OCI-LY3 (cell line): ENCODE results near the gene DDX1.
"Not testable (repeated sequence)": the region's sequence is repeated elsewhere in the genome, so short reads cannot be mapped to it uniquely, and the experiment has no call there.

Source experiments
- H2AFZ ChIP-seq: fragments of 200-600, 300-600 bp; shearing (Covaris generic); 2 replicates; pipeline ENCODE4 v1.6.0; 2014; ENCODE audit warnings: antibody characterized with exemption, low read depth, low read length
- H3K27ac ChIP-seq: fragments of 200-600, 300-600 bp; sonication (generic); 2 replicates; pipeline ENCODE4 v1.5.1; 2014; ENCODE audit warnings: mild to moderate bottlenecking, low read length, moderate library complexity, mixed read lengths
- H3K27me3 ChIP-seq: fragments of 200-600, 300-600 bp; sonication (generic); 2 replicates; pipeline ENCODE4 v1.6.1; 2014; ENCODE audit warnings: low read depth, low read length, mixed read lengths
- H3K36me3 ChIP-seq: fragments of 200-600, 300-600 bp; sonication (generic); replicated peaks from 2 replicates; pipeline ENCODE3; 2014; ENCODE audit warnings: low read depth, low read length, mixed read lengths
- H3K4me1 ChIP-seq: fragments of 300-600, 200-600 bp; sonication (generic); 2 replicates; pipeline ENCODE4 v1.6.1; 2014; ENCODE audit warnings: low read length, mixed read lengths
- H3K4me2 ChIP-seq: fragments of 200-600, 300-600 bp; sonication (generic); 2 replicates; pipeline ENCODE4 v1.6.1; 2014; ENCODE audit warnings: low read length, mixed read lengths
- H3K4me3 ChIP-seq: fragments of 300-600, 200-600 bp; sonication (generic); 2 replicates; pipeline ENCODE4 v1.5.1; 2014; ENCODE audit warnings: antibody characterized with exemption, mild to moderate bottlenecking, low read length, moderate library complexity
- H3K79me2 ChIP-seq: fragments of 300-600, 200-600 bp; shearing (Covaris generic); 2 replicates; pipeline ENCODE4 v1.6.1; 2014; ENCODE audit warnings: mild to moderate bottlenecking, low read length, mixed read lengths
- H3K9ac ChIP-seq: fragments of 300-600, 200-600 bp; shearing (Covaris generic); 2 replicates; pipeline ENCODE4 v1.6.0; 2014; ENCODE audit warnings: mild to moderate bottlenecking, low read length, moderate library complexity
- H3K9me3 ChIP-seq: fragments of 200-600, 300-600 bp; shearing (Covaris generic); 2 replicates; pipeline ENCODE4 v1.6.1; 2014; ENCODE audit warnings: low read length, mixed read lengths; ENCODE audit not compliant: insufficient read depth
- H4K20me1 ChIP-seq: fragments of 200-600, 300-600 bp; sonication (generic); 2 replicates; pipeline ENCODE4 v1.6.1; 2016; ENCODE audit warnings: low read length, mixed read lengths; ENCODE audit not compliant: insufficient read depth
- EZH2phosphoT487 ChIP-seq: fragments of 200-600 bp; shearing (Covaris generic); IDR thresholded peaks from 2 replicates; pipeline ENCODE4 v1.6.1; 2018; ENCODE audit warnings: antibody characterized with exemption, mixed run types, low read depth
- TF ChIP-seq, protein P1 (sequence below): fragments of 200-600, 300-600 bp; sonication (generic); IDR thresholded peaks from 2 replicates; pipeline ENCODE4 v1.5.1; 2014; ENCODE audit warnings: antibody characterized with exemption, low read length, low read depth

Gene DDX1

DNA sequence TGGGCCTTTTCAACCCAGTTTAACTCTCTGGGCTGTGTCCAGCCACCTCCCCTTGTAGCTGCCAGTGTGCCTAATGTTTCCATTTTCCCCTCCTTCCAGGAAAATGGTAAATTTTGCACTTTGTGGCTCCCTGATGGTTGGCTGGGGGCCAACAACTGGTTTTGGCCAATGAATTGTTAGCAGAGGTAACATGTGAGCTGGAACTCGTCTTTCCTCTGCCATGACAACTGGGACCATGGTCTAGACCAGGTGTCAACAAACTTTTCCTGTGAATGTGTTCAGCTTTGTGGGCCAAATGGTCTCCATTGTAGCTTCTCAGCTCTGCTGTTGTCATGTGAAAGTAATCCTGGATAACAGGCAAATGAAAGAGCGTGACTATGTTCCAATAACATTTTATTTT, 87.2 kb downstream of the DDX1 start:
- Histone ChIP-seq H3K4me1 (no peaks in the 10 kb centered on the region), H3K9me3 (no peaks in the 10 kb centered on the region), H3K36me3 (no peaks in the 10 kb centered on the region), H4K20me1 (no peaks in the 10 kb centered on the region), H3K79me2 (no peaks in the 10 kb centered on the region), H3K9ac (no peak overlapping the region), H3K4me2 (no peak overlapping the region), H3K27me3 (no peaks in the 10 kb centered on the region), H2AFZ (no peak overlapping the region), H3K27ac (no peak overlapping the region), H3K4me3 (no peak overlapping the region)
- no peak for TF ChIP-seq EZH2phosphoT487
- TF ChIP-seq, protein P1, sequence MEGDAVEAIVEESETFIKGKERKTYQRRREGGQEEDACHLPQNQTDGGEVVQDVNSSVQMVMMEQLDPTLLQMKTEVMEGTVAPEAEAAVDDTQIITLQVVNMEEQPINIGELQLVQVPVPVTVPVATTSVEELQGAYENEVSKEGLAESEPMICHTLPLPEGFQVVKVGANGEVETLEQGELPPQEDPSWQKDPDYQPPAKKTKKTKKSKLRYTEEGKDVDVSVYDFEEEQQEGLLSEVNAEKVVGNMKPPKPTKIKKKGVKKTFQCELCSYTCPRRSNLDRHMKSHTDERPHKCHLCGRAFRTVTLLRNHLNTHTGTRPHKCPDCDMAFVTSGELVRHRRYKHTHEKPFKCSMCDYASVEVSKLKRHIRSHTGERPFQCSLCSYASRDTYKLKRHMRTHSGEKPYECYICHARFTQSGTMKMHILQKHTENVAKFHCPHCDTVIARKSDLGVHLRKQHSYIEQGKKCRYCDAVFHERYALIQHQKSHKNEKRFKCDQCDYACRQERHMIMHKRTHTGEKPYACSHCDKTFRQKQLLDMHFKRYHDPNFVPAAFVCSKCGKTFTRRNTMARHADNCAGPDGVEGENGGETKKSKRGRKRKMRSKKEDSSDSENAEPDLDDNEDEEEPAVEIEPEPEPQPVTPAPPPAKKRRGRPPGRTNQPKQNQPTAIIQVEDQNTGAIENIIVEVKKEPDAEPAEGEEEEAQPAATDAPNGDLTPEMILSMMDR = no peak

DNA sequence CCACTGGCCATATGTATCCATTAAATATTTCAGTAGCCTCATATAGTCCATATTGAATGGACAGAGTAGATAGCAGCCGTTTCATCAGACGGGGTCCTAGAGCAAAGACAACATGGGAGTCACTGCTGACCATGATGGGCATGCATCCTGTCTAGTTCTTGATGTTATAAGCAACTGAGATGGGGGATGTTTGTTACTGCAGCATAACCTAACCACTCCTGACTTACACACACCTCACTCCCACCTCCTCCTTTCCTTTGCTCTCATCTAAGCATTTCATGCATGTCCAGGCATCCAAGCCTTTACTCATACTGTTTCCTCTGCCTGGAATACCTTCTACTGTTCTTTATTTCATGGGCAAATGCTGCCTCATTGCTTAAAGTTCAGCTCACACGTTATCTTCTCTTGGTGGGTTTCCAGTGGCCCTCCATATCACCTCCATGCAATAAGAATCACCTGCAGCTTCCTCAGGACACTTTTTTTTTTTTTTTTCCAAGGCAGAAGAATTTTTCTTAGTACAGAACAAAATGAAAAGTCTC, 87.8 kb downstream of the DDX1 start:
- no peak overlapping the region for H2AFZ ChIP-seq
- H3K79me2 ChIP-seq = no peaks in the 10 kb centered on the region
- no peak overlapping the region for H3K4me2 ChIP-seq
- H3K4me1 ChIP-seq = no peaks in the 10 kb centered on the region
- H3K27ac ChIP-seq = no peak overlapping the region
- no peaks in the 10 kb centered on the region for H4K20me1 ChIP-seq
- H3K9me3 ChIP-seq = no peaks in the 10 kb centered on the region
- no peaks in the 10 kb centered on the region for H3K27me3 ChIP-seq
- H3K4me3 ChIP-seq = no peak overlapping the region
- no peak for TF ChIP-seq EZH2phosphoT487
- TF ChIP-seq, protein P1 = no peak
- H3K9ac ChIP-seq = no peak overlapping the region
- no peaks in the 10 kb centered on the region for H3K36me3 ChIP-seq

DNA sequence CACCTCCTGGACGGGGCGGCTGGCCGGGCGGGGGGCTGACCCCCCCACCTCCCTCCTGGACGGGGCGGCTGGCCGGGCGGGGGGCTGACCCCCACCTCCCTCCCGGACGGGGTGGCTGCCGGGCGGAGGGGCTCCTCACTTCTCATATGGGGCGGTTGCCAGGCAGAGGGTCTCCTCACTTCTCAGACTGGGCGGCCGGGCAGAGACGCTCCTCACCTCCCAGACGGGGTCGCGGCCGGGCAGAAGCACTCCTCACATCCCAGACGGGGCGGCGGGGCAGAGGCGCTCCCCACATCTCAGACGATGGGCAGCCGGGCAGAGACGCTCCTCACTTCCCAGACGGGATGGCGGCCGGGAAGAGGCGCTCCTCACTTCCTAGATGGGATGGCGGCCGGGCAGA, 88.5 kb downstream of the DDX1 start:
- not testable (repeated sequence) for H2AFZ ChIP-seq, H3K4me1 ChIP-seq, H3K27ac ChIP-seq, H4K20me1 ChIP-seq, H3K9ac ChIP-seq, H3K4me3 ChIP-seq, H3K4me2 ChIP-seq, H3K9me3 ChIP-seq, H3K36me3 ChIP-seq, H3K79me2 ChIP-seq, H3K27me3 ChIP-seq
